ENCODE results near the gene CLP1.
"Not testable (repeated sequence)": the region's sequence is repeated elsewhere in the genome, so short reads cannot be mapped to it uniquely, and the experiment has no call there.

GRCh38 chr11:57652230-57652629, 5.3 kb upstream of the CLP1 start:
- TF ChIP-seq, protein P1, sequence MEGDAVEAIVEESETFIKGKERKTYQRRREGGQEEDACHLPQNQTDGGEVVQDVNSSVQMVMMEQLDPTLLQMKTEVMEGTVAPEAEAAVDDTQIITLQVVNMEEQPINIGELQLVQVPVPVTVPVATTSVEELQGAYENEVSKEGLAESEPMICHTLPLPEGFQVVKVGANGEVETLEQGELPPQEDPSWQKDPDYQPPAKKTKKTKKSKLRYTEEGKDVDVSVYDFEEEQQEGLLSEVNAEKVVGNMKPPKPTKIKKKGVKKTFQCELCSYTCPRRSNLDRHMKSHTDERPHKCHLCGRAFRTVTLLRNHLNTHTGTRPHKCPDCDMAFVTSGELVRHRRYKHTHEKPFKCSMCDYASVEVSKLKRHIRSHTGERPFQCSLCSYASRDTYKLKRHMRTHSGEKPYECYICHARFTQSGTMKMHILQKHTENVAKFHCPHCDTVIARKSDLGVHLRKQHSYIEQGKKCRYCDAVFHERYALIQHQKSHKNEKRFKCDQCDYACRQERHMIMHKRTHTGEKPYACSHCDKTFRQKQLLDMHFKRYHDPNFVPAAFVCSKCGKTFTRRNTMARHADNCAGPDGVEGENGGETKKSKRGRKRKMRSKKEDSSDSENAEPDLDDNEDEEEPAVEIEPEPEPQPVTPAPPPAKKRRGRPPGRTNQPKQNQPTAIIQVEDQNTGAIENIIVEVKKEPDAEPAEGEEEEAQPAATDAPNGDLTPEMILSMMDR (IDR thresholded peaks at IDR 0.05), result not testable (repeated sequence)
- not testable (repeated sequence) for TF ChIP-seq ZFX (IDR thresholded peaks at IDR 0.05; ENCODE audit: borderline replicate concordance)
